Umbilical cord (tissue), 2 donors: Measurements from ENCODE around the gene MYO1A. TPM values are rescaled to one million over a fixed set of nuclear protein-coding genes. Genes with fewer than 3 reads are reported as not detected.
A peak's percentile ranks its signal among the peaks of the same experiment; 100 is the strongest.

ENCODE experiments used
- DNase-seq: peaks from one replicate; pipeline ENCODE4 v3.0.0-alpha.2; 2015; ENCODE audit warnings: low spot score
- total RNA-seq: library from RNA; depleted of rRNA; stranded (reverse); fragments of >200 nt; gene quantifications from one replicate; pipeline ENCODE4 v1.2.3, GENCODE V29; 2014; ENCODE audit warnings: low replicate concordance; ENCODE audit not compliant: insufficient read depth

MYO1A gene
- 5.8 TPM for total RNA-seq

DNA sequence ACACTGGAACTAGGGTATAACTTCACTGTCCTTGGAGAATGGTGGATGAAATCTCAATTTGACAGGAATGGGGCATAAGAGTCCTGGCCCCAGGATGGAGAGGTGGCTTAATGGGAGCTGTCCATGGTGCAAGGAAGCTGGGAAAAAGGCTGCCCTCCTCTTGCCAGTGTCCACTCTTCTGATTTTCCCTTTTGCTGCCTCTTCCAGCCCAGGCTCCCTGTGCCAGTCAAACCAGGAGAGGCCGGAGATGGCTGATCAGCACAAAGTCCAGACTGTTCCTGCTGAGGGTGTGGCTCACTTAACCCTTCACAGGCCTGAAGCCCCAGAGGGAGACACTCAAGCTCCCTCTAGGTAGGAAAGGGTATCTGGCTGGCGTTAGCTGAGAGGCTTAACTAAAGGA lies at the start of gene MYO1A:
Gene MYO1A (minus strand): TSS at position 240 of the 400 bp plus-strand sequence. CDS start 1,806 bp downstream, outside the sequence.
- DNase-seq: no peak

DNA sequence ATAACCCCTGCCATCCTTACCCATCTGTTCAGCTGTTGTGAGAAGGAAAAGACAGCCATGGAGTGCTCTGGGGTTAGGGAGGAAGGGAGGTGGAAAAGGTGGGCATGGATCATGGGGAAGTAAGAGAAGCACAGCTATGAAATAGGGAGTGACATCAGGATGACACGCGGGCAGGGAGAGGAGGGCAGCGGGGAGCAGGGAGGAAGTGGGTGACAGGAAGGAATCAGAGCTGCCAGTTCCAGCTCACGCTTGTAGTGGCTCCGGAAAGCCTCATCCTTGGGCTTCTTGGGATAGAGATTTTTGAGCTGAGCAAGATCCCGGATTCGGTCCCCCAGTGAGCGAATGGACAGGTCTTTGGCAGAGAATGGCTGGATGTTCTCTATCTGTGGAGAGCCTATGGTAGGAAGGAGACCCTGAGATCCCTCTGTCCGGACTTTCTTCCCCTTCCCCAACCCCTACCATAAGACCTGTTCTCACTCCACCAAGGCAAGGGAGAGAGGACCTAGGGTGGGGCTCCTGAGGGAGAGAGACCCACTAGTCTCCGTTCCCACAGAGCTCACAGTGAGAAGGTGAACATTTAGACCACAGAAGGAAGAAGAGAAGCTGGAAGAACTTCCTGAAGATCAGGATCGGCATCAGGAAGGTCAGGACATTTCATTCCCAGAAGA lies 49.3 kb upstream of the MYO1A start:
- no peak for DNase-seq

DNA sequence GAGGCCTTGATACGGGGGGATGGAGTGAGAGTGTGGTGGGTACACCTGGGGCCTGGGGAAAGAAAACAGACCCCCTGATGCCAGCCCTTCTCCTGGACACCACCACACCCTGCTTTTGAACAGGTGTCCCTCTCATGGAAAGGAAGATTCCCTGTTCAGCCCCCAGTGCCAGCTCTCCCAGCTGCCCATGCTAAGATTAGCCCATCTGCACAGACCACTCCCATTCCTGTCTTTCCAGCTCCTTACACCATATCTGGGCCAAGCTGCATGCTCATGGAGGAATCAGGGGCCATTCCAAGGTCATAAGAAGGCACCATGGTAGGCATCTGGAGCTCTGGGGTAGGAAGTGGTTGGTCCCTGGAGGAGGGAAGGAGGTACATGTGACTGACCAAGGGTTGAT lies 48.6 kb upstream of the MYO1A start:
- no peak for DNase-seq

DNA sequence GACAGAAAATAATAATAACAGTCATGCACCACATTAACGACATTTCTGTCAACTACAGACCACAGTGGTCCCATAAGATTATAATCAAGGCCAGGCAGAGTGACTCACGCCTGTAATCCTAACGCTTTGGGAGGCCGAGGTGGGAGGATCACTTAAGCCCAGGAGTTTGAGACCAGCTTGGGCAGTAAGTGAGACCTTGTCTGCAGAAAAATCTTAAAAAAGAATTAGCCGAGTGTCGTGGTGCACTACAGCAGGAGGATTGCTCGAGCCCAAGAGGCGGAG lies 47.6 kb upstream of the MYO1A start:
- no peak for DNase-seq

DNA sequence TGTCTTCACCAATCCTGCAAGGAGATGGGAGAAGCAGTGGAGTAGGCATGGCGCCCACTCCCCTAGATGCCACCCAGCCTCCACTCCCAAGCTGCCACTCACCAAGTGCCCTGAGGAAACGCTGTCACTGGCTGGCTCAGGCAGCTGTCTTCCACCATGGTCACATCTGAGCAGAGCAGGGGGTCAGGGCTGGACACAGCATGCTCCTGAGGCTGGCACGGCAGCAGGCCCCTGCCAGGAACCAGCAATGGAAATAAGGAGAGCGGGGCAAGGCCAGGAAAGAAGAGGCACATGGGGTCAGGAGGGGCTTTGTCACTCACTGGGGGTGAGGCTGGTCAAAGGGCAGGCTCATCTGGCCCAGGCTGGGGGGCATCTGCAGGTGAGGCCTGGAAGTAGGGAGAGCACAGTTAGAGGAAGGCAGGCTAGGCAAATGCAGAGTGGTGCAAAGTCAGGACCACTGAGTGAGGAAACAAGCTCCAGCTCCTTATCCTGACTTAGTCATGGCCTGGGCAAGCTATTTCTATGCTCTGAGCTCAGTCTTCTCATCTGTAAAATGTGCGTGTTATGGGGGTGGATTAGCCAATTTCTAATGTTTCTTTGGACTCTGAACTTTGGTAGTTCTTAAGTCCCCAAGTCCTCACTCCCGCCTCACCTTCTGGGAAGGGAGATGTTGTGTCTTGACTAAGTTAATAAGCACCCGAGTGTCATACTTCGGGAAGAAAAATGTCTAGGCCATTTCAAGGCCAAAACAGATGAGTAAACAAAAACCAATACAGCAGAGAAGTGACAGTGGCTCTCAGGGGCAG lies 47.0 kb upstream of the MYO1A start:
- no peak for DNase-seq

DNA sequence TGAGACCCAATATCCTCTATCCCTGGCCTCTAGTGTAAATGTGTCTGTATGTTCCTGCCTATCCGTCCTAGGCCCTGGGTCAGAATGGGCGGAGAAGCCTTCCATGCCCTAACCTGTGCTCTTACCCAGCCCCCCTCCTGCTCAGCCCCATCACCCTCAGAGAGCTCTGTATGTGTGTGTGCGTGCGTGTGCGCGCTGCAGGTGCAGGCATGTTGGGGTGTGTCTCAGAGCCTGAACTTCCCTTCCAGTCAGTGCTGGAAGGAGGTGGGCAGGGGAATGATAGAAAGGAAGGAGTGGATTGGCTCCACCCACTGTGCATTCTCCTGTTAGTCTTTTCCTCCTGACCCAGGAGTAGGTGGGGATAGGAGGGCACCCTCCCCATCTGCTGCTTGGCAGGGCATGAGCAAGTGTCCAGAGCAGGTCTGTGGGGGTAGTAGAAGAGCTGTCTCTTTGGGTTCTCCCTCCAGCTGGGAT lies 46.2 kb upstream of the MYO1A start:
- peak; percentile 77 for DNase-seq

DNA sequence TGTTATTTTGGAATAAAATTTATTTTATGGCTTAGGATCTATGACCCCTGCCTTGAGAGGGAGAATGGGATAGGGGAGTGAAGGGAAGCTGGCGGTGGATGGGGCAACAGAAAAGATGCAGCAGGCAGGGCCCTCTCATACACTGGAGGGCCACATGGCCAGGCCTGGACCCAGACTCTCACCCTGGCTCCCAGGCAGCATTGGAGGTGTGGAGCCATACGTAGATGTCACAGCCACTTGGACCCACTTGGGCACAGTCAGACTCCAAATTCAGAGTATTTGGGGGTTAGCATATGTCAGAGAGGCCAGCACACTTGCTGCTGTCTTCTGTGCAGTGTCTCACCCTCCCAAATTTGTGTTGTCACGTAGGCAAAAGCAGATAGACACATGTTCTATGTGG lies 45.5 kb upstream of the MYO1A start:
- no peak for DNase-seq

DNA sequence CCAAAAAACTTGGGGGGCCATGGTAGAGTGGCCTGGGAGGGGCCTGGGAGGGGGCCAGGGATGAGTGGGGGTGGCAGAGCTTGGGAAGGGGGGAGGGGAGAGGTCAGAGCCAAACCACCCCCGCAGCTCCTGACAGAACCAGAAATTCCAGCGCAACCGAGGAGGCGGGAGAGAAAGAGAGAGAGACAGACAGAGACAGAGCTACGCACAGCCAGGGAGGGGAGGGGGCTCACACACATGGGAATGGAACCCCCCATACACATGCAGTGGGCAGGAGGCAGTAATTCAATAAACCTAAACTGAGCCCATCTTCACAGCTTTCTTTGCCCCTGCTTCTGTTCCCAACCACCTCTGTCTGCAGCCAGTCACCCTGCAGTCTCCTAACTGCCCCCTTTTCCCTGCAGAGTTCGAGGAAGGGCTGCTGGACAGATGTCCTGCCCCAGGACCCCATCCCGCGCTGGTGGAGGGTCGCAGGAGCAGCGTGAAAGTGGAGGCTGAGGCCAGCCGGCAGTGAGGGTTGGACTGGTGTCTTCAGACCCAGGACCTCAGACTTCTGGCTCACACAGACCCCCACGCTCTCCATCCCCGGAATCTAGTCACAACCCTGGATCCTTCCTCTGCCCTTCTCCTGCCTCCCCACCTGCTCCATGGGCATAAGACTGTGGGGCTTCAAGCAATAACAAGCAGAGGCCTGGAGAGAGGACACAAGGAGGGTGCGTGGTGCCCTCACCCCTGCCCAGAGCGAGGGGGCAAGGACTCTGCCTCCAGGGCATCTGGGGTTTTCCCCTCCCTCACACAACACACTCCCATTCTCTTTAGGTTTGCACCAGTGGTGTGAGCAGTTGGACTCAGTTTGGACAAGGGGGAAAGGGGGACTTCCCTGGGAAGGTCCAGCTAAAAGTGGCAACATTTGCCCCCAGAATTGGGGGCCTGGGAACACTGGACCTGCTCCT lies 44.6 kb upstream of the MYO1A start:
- no peak for DNase-seq

DNA sequence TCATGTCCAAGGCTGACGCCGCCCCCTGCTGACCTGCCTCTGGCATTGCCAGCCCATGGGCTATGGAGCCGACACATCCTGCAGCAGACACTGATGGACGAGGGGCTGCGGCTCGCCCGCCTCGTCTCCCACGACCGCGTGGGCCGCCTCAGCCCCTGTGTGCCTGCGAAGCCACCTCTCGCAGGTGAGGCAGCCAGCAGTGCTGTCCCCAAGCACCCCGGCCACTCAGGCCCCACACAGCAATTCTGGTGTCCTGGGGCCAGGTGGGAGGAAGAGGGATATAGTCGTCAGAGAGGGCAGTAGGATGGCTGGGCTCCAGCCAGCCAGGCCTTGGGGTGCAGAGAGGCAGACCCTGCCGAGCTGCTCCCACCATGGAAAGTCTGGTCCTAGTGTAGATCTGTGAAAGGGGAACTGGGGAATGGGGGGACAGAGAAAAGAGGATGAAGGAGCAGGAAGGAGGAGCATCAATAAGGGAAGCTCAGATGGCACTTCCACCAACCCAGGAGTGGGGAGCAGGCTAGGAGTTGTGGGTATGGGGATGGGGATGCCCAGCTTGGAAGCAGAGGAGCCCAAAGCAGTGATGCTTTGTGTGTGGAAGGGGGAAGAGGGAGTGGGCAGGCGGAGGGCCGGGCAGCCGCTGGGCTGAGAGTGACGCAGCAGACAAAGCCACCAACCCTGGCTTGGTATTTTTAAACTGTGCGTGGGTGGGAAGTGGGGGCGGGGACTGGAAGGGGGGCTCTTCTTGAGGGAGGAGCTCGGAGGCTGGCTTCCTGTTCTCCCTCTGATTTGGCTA lies 43.7 kb upstream of the MYO1A start:
- peak; percentile 83 for DNase-seq

DNA sequence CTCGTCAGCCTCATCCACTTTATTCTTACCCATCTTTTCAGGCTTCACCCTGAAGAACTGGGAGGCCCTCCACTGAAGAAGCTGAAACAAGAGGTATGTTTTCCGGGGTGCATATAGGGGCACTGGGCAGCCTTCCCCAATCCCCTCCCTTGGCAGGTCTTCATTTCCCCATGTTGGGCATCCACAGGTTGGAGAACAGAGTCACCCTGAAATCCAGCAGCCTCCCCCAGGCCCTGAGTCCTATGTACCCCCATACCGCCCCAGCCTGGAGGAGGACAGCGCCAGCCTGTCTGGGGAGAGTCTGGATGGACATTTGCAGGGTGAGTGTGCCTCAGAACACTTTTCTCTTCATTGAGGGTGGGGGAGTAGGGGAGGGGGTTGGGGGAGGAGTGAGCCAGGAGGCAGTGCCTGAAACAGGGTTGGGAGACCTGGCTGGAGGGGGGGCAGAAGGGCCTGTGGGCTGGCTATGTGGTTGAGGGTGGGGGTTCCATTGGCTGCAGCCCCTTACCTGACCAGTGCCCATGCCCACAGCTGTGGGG lies 43.0 kb upstream of the MYO1A start:
- DNase-seq: no peak

DNA sequence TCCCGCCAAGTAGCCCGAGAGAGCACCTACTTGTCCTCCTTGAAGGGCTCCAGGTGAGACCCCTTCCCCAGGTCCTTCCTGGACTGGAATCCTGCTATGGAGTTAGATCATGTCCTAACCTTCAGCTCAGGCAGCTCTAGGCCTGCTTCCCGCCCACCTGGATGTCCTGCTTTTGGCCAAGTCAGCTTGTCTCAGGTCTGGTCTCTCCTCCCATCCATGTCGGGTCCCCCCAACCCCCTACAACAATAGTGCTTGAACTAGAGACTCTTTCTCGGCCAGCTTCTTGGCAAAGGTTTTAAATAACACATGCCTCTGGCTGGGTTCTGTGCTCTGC lies 42.6 kb upstream of the MYO1A start:
- no peak for DNase-seq

DNA sequence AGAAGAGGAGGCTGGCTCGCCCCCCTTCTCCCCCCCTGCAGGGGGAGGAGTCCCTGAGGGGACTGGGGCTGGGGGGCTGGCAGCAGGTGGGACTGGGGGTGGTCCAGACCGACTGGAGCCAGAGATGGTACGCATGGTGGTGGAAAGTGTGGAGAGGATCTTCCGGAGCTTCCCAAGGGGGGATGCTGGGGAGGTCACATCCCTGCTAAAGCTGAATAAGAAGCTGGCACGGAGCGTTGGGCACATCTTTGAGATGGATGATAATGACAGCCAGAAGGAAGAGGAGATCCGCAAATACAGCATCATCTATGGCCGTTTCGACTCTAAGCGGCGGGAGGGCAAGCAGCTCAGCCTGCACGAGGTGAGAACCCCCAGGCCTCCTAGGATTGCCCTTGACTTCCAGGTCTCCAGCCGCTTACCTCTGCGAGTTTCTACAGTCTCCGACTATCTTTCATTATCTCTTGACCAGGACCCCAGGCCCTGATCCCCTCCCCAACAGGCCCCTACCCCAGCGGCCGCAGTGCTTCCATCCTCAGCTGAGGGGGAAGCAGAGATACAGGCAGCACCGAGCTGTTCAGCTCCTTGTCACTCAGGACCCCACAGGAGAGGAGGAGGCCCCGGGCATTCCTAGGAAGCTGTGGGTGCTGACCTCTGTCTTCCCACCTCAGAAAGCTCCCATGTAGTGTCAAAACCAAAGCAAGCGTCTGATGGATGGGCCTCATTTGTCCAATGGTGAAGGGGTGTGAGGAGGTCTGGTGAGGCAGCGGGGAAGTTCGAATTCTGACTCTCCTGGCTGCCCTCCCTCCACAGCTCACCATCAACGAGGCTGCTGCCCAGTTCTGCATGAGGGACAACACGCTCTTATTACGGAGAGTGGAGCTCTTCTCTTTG lies 42.0 kb upstream of the MYO1A start:
- no peak for DNase-seq

DNA sequence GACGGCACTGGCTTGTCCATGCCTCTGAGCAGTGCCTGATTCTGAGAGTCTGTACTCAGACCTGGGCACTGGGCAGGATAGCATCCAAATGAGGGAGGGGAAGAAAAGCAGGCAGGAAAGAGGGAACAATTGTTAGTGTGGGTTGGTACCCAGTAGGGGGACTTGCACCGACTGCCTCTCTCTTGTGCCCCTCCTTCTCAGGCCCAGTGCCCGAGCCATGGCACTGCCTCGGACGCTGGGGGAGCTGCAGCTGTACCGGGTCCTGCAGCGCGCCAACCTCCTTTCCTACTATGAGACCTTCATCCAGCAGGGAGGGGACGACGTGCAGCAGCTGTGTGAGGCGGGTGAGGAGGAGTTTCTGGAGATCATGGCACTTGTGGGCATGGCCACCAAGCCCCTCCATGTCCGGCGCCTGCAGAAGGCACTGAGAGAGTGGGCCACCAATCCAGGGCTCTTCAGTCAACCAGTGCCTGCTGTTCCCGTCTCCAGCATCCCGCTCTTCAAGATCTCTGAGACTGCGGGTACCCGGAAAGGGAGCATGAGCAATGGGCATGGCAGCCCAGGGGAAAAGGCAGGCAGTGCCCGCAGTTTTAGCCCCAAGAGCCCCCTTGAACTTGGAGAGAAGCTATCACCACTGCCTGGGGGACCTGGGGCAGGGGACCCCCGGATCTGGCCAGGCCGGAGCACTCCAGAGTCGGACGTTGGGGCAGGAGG lies 41.2 kb upstream of the MYO1A start:
- no peak for DNase-seq

DNA sequence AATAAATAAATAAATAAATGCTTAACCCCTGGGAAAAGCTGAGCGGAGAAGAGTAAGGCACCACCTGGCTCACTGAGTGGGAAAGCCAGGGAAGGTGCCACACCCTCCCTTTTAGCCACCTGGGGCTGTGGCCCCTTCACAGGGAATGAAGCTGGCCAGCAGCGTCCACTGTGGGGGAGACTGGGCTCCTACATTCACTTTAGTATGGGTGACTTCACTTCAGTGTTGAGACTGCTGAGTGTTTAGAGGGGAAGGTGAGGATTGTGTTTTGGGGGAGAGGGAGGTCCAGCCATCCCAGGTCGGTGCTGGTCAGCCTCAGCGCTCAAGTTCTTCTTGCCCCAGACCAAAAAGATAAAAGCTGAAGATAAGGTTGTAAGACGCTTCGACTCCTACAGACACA lies 40.6 kb upstream of the MYO1A start:
- DNase-seq: no peak

DNA sequence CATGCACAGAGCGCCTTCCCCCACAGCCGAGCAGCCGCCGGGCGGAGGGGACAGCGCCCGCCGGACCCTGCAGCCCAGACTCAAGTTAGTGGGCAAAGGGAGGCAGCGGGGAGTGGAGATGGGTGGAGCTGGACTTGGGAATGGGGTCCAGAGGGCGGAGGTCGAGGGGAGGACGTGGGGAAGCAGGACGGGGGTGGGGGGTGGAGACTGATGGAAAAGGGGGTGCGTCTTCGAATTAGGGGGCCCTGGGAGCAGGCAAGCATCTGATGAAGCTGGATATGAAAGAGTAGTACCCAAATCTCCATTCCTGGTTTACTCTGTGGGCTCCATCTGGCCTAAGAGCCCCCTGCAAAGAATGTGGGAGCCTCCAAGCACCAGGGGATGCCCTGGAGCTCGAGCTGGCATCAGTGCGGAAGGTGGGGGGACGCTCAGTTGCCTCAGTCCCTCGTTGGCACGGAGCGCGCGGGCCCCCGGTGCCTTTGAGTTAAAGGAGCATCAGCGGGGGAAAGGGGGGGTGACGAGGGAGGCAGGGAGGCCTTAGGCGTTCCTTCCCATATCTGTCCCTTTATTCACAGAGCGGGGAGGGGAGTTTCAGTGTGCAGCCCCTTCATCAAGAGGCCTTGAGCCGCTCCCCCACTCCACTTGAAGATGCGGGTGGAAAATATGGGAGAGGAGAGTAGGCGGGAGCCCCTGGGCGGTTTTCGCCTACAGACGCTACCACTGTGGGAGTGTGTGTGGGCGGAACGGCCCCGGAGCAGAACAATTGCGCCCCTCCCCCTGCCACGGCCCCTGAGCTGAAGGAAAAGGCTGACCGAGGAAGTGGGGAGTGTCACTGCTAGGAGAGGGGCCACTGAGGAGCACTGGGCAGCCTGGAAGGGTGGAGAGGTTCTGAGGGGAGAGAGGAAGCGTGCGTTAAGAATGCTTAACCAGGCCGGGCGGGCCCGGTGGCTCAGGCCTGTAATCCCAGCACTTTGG lies 39.6 kb upstream of the MYO1A start:
- DNase-seq: peak; percentile 93

DNA sequence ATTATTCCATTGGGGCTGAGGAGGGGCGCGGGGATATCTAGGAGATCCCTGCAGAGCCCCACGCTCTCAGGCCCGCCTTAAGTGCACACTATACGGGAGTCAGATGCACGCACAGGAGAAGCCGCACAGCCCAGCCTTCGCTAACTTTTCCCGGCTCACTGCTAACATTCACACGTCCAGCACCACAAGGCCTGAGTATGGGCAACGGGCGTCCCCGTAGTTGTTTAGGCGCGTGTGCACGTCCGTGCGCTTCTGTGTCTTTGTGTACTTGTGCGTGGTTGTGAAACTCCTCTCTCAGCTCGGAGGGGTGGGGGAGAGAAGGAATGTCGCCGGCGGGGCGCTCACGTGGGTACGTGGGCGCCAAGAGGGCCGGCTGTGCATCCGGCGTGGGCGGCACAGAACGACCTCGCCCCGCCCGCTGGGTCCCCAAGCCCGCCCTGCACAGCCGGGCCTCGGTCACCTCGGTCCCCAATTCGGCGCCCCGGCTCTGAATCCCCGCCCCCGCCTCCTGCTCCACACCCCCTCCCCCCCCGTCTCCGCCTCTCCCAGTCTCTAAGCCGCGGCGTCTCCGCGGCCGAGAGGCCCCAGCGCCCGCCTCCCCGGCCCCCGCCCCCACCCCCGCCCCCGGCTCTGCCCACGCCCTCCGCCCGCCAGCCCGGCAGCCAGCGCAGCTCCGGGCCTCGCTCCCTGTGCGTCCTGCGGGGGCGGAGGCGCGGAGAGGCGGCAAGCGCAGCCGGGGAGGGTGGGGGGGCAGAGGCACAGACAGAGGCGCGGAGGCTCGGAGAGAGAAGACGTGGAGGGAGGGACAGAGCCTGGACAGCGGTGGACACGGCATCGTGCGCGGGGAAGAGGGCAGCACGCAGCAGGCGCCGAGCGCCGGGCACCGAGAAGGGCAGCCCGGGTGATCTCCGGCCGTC lies 38.7 kb upstream of the MYO1A start, which contains the start of gene NAB2:
Gene NAB2 (plus strand): TSS at position 761 of the 917 bp plus-strand sequence. CDS start 158 bp downstream, outside the sequence.
- peak; percentile 98 for DNase-seq
